Inflammatory macrophage (primary cell): ENCODE measurements around the gene CPA1.

ENCODE experiments used
- DNase-seq, 2 donors: peaks; one replicate each; pipeline ENCODE4 v3.0.0-alpha.2; 2020 to 2022

CPA1 gene

GRCh38 chr7:130430841-130431666, 50.8 kb downstream of the CPA1 start:
- peak in 1 of 2 donors; percentile 37 for DNase-seq

- no peak for DNase-seq
Observed at GRCh38 chr7:130432886-130433285, 52.6 kb downstream of the CPA1 start.

DNA sequence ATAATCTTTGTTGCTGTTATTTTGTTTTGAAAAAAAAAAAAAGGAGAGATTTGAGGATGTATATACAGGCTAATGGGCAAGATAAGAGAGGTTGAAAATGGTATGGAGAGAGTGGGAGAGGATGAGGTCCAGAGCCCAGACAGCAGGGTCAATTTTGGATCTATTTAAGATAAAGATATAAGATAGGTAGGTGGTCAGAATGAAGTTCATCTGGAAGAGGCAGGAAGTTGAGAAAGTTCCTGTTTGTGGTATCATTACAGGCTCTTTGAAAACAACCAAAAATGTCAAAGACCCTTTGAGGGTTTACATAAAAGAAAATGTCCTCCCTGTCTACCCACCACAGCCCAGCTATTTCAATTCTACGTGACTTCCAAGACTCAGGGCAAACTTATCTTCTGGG, 53.0 kb downstream of the CPA1 start:
- no peak for DNase-seq

- no peak for DNase-seq
Observed at GRCh38 chr7:130435311-130435854, 55.1 kb downstream of the CPA1 start.

DNA sequence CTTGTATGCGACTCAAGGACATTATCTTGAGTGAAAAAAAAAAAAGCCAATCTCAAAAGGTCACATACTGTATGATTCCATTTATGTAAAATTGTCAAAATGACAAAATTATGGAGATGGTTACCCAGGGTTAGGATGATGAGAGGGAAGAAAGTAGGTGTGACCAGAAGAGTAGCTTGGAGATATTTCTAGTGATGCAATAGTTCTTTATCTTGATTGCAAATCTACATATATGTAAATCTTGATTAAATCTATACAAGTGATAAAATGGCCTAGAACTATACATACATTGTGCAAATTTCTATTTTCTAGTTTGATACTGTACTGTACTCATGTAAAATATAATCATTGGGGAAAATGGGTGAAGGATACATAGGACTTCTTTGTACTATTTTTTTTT, 56.0 kb downstream of the CPA1 start:
- no peak for DNase-seq
